Measurements from ENCODE around the gene HMGXB4. TPM values are rescaled to one million over a fixed set of nuclear protein-coding genes. Genes with fewer than 3 reads are reported as not detected.
A peak's percentile ranks its signal among the peaks of the same experiment; 100 is the strongest.

HMGXB4 gene
- total and polyA plus RNA-seq, 2 of the 13 experiments (the other 11 are each of a cell fraction or from before 2014, with no cell fraction given) = 13.9 to 16.3 TPM

GRCh38 chr22:35328472-35328885 is 71.2 kb downstream of the HMGXB4 start (continued):
- TF ChIP-seq ZSCAN5A (CRISPR knock-in tag; IDR thresholded peaks at IDR 0.05; ENCODE audit: borderline replicate concordance) (peak; percentile 22; the same call in 1 of the 2 replicates), ZBTB40 (IDR thresholded peaks at IDR 0.05) (no peak), ZBTB40 (CRISPR knock-in tag; IDR thresholded peaks at IDR 0.05) (peak; percentile 86), NCOR1 (IDR thresholded peaks at IDR 0.05; ENCODE audit: borderline replicate concordance, low read length) (peak; percentile 90; the same call in 1 of the 2 replicates), ZNF570 (CRISPR knock-in tag; IDR thresholded peaks at IDR 0.05; ENCODE audit: borderline replicate concordance) (no peak), ZNF530 (CRISPR knock-in tag; IDR thresholded peaks at IDR 0.05; ENCODE audit: low read depth) (no peak), NFE2 (CRISPR knock-in tag; IDR thresholded peaks at IDR 0.05) (no peak), ZNF446 (CRISPR knock-in tag; IDR thresholded peaks at IDR 0.05) (no peak), TIGD3 (CRISPR knock-in tag; IDR thresholded peaks at IDR 0.05; ENCODE audit: borderline replicate concordance) (0 out of 2 replicates have a peak, but pooled peaks have one; percentile 50), HMG20A (CRISPR knock-in tag; IDR thresholded peaks at IDR 0.05; ENCODE audit: borderline replicate concordance) (peak; percentile 97), LCORL (IDR thresholded peaks at IDR 0.05) (no peak), LCORL (CRISPR knock-in tag; IDR thresholded peaks at IDR 0.05) (peak; percentile 99), GLMP (CRISPR knock-in tag; IDR thresholded peaks at IDR 0.05; ENCODE audit: borderline replicate concordance) (no peak), ZKSCAN5 (CRISPR knock-in tag; IDR thresholded peaks at IDR 0.05) (peak; percentile 83), ZMAT5 (CRISPR knock-in tag; IDR thresholded peaks at IDR 0.05; ENCODE audit: borderline replicate concordance, low read depth) (no peak), MEIS1 (CRISPR knock-in tag; IDR thresholded peaks at IDR 0.05; ENCODE audit: borderline replicate concordance) (peak; percentile 84)

Data from HepG2 (cell line).